GM12891 (cell line): ENCODE data around the gene HDAC9.
"Not testable (repeated sequence)": the region's sequence is repeated elsewhere in the genome, so short reads cannot be mapped to it uniquely, and the experiment has no call there.

Source experiments
- DNase-seq: peaks from one replicate; pipeline ENCODE4 v3.0.0; 2011; ENCODE audit warnings: low spot score; ENCODE audit not compliant: insufficient read length
- FAIRE-seq: peaks from 2 replicates; lab custom pipeline; 2011; peaks lifted over from hg19 to GRCh38; lab: Jason Lieb, UNC
- PAX5 ChIP-seq: IDR thresholded peaks from 2 replicates; pipeline ENCODE4 v1.6.1; 2011; ENCODE audit warnings: low read length, moderate library complexity, mild to moderate bottlenecking; ENCODE audit not compliant: insufficient read depth, severe bottlenecking
- POLR2A ChIP-seq: IDR thresholded peaks from 2 replicates; pipeline ENCODE4 v1.6.1; 2011; ENCODE audit warnings: low read depth, low read length, control low read depth
- POLR2AphosphoS5 ChIP-seq: IDR thresholded peaks from 2 replicates; pipeline ENCODE4 v1.6.1; 2011; ENCODE audit warnings: low read depth, low read length, control low read depth
- POU2F2 ChIP-seq: IDR thresholded peaks from 2 replicates; pipeline ENCODE4 v1.6.1; 2011; ENCODE audit warnings: low read depth, mild to moderate bottlenecking, control low read depth, low read length, moderate library complexity
- SPI1 ChIP-seq: IDR thresholded peaks from 2 replicates; pipeline ENCODE4 v1.6.1; 2011; ENCODE audit warnings: low read depth, low read length, control low read depth
- TAF1 ChIP-seq: IDR thresholded peaks from 2 replicates; pipeline ENCODE4 v1.6.1; 2011; ENCODE audit warnings: low read depth, low read length, control low read depth

The HDAC9 gene

DNA sequence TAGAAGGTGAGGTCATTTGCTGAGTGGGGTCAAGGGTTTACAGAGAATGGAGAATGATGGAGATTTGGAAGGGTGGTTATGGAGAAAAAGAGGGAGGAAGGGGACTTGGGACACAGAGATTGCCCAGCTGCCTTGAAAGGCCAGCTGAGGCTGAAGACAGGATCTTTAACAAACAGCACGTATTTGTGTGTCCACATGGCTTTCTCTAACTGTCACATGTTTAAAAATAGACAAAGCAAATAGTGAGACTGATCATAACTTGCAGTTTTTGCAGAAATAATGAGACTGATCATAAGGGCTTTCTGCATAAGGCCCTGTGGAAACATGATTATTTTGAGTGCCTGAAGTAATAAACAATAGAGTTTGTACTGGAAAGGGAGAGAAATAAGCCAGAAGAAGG, 212.7 kb downstream of the HDAC9 start:
- FAIRE-seq (no peak), DNase-seq (no peak)
- TF ChIP-seq PAX5 (no peak), POU2F2 (no peak), POLR2AphosphoS5 (no peak), POLR2A (no peak), SPI1 (no peak), TAF1 (no peak)

DNA sequence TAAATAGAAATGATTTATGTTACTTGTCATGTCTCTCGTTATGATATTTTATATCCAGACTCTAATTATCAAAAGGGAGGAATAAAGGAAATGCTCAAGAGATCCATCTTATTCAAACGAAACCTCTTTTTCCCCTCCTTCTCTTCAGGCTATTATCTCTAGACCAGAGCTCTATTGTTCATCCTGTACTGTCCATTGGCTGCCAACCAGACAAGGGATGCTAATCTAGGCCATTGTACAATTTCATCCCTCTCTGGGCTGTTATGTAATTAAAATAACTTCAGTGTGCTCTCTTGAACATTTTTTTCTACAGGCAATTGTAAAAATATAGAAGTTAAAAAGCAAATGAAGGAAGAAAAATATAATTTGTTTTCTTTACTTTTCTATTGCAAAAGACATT, 220.4 kb downstream of the HDAC9 start:
- no peak for TF ChIP-seq PAX5
- TF ChIP-seq SPI1: no peak
- TF ChIP-seq POLR2AphosphoS5: no peak
- no peak for TF ChIP-seq POLR2A
- TF ChIP-seq POU2F2: no peak
- TF ChIP-seq TAF1: no peak
- FAIRE-seq (no peak), DNase-seq (no peak)

DNA sequence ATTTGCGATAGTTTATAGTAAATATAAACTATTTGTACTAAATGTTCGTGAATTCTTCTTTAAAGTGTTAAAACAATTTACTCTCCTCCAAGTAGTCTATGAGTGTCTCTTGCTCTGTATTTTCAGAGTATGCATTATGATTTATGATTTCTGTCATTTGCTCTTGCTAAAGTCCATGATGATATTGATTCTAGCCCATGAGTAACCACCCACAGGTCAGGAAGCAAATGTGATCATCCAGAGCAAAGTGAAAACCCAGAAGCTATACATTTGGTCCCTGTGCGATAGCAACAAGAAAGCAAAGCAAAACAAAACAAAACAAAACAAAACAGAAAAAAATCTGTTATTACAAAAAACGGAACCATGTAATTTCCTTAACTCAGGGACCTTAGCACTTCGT, 225.9 kb downstream of the HDAC9 start:
- FAIRE-seq (no peak), DNase-seq (no peak)
- TF ChIP-seq POLR2AphosphoS5 (no peak), POU2F2 (no peak), POLR2A (no peak), PAX5 (no peak), TAF1 (no peak)

DNA sequence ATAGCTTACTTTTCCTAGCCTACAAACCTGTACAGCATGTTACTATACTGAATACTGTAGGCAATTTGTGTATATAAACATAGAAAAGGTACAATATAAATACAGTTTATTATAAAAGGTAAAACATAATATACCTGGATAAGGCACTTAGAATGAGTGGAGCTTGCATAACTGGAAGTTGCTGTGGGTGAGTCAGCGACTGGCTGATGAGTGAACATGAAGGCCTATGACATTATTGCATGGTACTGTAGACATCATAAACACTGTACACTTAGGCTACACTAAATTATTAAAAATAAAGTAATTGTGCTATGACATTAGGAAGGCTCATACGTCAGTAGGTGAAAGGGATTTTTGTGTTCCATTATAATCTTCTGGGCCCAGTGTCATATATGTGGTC, 228.8 kb downstream of the HDAC9 start:
- FAIRE-seq (no peak), DNase-seq (no peak)
- TF ChIP-seq POLR2A: no peak
- no peak for TF ChIP-seq SPI1
- no peak for TF ChIP-seq TAF1
- TF ChIP-seq POU2F2: no peak
- TF ChIP-seq PAX5: no peak
- TF ChIP-seq POLR2AphosphoS5: no peak

DNA sequence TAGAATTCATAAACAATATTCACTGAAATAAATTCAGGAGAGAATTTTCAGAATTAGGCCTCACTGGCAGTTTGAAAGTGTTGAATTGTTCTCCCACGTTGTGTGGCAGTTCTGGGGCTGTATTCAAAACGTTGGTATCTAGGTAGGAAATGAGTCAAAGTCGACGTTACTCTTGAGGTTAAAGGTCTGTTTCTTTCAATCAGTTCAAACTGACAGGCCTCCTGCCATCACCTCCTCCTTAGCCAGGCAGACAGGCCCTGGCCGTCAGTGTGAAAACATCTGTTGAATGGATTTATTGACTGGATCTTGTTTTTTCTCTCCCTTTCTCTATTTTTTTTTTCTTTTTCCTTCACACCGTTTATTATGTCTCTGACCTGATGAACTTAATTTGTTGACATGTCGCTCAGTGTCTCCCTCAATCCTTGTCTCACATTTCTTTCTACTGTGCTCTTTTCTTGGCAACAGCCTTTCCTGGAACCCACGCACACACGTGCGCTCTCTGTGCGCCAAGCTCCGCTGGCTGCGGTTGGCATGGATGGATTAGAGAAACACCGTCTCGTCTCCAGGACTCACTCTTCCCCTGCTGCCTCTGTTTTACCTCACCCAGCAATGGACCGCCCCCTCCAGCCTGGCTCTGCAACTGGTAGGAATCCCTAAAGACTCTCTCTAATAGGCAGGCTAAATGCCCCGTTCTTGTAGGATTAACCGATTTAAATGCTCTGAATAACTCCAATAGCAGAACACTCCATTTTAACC, 231.7 kb downstream of the HDAC9 start:
- no peak for FAIRE-seq
- DNase-seq: no peak
- TF ChIP-seq POU2F2 (no peak), PAX5 (no peak), SPI1 (no peak), TAF1 (no peak), POLR2AphosphoS5 (no peak), POLR2A (no peak)

DNA sequence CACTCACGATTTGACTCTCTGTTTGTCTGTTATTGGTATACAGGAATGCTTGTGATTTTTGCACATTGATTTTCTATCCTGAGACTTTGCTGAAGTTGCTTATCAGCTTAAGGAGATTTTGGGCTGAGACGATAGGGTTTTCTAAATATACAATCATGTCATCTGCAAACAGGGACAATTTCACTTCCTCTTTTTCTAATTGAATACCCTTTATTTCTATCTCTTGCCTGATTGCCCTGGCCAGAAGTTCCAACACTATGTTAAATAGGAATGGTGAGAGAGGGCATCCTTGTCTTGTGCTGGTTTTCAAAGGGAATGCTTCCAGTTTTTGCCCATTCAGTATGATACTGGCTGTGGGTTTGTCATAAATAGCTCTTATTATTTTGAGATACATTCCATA, 240.5 kb downstream of the HDAC9 start:
- DNase-seq, FAIRE-seq: not testable (repeated sequence)
- peak; percentile 74 for TF ChIP-seq SPI1

DNA sequence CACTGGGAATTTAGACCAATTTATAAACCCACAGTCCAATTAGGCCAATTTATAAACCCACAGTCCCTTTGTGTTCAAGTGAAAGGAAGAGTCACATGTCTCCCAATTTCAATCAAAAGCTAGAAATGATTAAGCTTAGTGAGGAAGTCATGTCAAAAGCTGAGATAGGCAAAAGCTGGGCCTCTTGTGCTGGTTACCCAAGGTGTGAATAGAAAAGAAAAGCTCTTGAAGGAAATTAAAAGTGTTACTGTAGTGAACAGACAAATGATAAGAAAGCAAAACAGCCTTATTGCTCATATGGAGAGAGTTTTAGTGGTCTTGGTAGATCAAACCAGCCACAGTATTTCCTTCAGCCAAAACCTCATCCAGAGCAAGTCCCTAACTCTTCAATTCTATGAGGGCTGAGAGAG, 245.0 kb downstream of the HDAC9 start:
- no peak for FAIRE-seq

DNA sequence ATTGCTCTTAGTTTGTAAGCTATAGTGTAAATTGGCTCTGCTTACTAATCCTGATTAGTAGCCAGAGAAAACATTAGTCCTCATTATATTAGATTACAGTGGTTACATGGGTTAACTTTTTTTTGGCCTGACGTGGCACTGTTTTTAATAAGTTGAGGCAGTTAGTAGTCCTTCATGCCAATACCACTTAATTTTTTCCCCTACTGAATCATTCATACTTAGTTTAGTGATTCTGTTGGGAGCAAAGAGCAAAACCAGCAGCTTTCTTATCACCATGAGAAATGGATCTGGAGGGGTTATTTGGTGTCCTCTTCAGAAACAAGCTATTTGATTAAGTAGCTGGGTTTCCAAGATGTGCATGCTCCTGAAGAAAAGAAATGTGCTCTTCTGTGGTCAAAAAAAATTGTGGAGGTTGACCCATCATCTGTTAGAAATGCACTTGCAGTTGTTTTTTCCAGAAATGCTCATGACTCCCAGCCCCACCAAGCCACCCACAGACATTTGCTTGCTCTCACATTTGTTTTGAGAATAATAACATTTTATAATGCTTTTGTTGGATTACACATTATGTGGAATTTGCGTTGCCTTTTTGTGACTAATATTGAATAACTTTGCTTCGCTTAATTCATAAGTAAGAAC, 258.5 kb downstream of the HDAC9 start:
- TF ChIP-seq POLR2A (no peak), POU2F2 (no peak), TAF1 (no peak), PAX5 (no peak), SPI1 (no peak), POLR2AphosphoS5 (no peak)
- DNase-seq: no peak
- no peak for FAIRE-seq

More for the DNA sequence above, 245.0 kb downstream of the HDAC9 start:
- TF ChIP-seq SPI1 (no peak), POLR2AphosphoS5 (no peak), PAX5 (no peak), POU2F2 (no peak), TAF1 (no peak), POLR2A (no peak)
- no peak for DNase-seq

DNA sequence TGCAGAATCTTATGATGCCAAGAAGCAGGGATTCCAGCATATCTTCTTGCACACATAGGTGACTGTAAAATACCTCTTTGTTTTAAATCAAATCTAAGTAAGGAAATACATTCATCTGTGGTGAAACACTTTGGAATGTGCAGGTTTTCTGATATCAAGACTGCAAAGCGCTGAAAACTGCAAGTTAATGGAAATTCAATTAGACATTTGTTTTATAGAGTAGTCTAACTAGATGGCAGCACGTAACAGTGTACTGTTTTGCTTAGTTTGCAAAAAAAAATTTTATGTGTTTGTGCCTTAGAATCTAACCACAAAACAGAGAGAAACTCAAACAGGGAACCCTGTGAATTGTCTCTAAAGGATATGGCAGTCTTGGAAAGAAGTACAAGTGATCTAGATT, 259.2 kb downstream of the HDAC9 start:
- no peak for FAIRE-seq
- TF ChIP-seq SPI1: no peak
- no peak for TF ChIP-seq POU2F2
- DNase-seq: no peak

DNA sequence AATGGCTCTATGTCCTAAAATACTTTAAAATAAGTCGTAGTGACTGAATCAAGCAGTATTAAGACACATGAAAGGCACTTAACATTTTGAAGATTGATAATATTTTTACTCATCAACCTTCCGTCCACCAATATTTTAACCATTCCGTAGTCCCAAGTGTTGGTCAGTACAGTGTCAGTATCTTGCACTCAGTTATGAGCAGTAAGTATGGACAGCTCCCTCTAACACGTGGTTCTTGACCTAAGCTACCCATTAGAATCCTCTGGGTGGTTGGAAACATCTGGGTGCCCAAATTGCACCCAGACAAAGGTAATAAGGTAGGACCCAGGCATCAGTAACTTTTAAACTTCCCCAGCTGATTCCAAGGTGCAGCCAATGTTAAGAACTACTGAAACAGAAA, 260.2 kb downstream of the HDAC9 start:
- FAIRE-seq (no peak), DNase-seq (no peak)
- TF ChIP-seq POLR2AphosphoS5 (no peak), TAF1 (no peak), SPI1 (no peak), PAX5 (no peak), POU2F2 (no peak), POLR2A (no peak)
